H9 (cell line): ENCODE results near the gene MAGEB4. TPM values are rescaled to one million over a fixed set of nuclear protein-coding genes. Genes with fewer than 3 reads are reported as not detected.

Experiments
- DNase-seq: peaks from one replicate; pipeline ENCODE4 v3.0.0-alpha.2; 2017
- H2AFZ ChIP-seq: one replicate; pipeline ENCODE4 v1.6.1; 2013; ENCODE audit warnings: mild to moderate bottlenecking, low read length, control low read depth, moderate library complexity
- H2AK5ac ChIP-seq: 2 replicates; pipeline ENCODE4 v1.6.1; 2013; ENCODE audit warnings: low read length, control low read depth, mixed read lengths; ENCODE audit not compliant: insufficient read length
- H2BK120ac ChIP-seq: one replicate; pipeline ENCODE4 v1.6.1; 2013; ENCODE audit warnings: low read depth, mild to moderate bottlenecking, low read length, control low read depth, inconsistent platforms; ENCODE audit not compliant: poor library complexity, severe bottlenecking
- H2BK12ac ChIP-seq: 2 replicates; pipeline ENCODE4 v1.6.1; 2013; ENCODE audit warnings: low read length, control low read depth, mixed read lengths, low read depth; ENCODE audit not compliant: insufficient read length
- H2BK15ac ChIP-seq: 2 replicates; pipeline ENCODE4 v1.6.1; 2013; ENCODE audit warnings: low read depth, low read length, control low read depth
- H2BK20ac ChIP-seq: one replicate; pipeline ENCODE4 v1.6.1; 2013; ENCODE audit warnings: low read depth, mild to moderate bottlenecking, low read length, control low read depth, inconsistent platforms; ENCODE audit not compliant: poor library complexity, severe bottlenecking
- H2BK5ac ChIP-seq: 2 replicates; pipeline ENCODE4 v1.6.1; 2013; ENCODE audit warnings: low read length, control low read depth, mixed read lengths; ENCODE audit not compliant: insufficient read length
- H3K14ac ChIP-seq: 2 replicates; pipeline ENCODE4 v1.6.1; 2013; ENCODE audit warnings: low read length, control low read depth; ENCODE audit not compliant: insufficient read depth
- H3K18ac ChIP-seq: 2 replicates; pipeline ENCODE4 v1.6.1; 2013; ENCODE audit warnings: low read depth, mild to moderate bottlenecking, mixed read lengths, low read length, control low read depth; ENCODE audit not compliant: insufficient read length
- H3K23ac ChIP-seq: 2 replicates; pipeline ENCODE4 v1.6.1; 2013; ENCODE audit warnings: low read length, control low read depth, mixed read lengths, low read depth; ENCODE audit not compliant: insufficient read length
- H3K23me2 ChIP-seq: 2 replicates; pipeline ENCODE4 v1.6.1; 2013; ENCODE audit warnings: low read depth, mild to moderate bottlenecking, mixed read lengths, low read length, control low read depth; ENCODE audit not compliant: insufficient read length, poor library complexity, severe bottlenecking
- H3K27ac ChIP-seq: 2 replicates; pipeline ENCODE4 v1.5.1; 2013; ENCODE audit warnings: low read length, control low read depth, mixed read lengths, low read depth; ENCODE audit not compliant: insufficient read length
- H3K27me3 ChIP-seq: 2 replicates; pipeline ENCODE4 v1.6.1; 2013; ENCODE audit warnings: low read length, control low read depth, inconsistent platforms; ENCODE audit not compliant: insufficient read depth
- H3K4ac ChIP-seq: 2 replicates; pipeline ENCODE4 v1.6.1; 2013; ENCODE audit warnings: low read depth, mild to moderate bottlenecking, control low read depth, inconsistent platforms, low read length, moderate library complexity
- H3K4me1 ChIP-seq: 2 replicates; pipeline ENCODE4 v1.6.1; 2013; ENCODE audit warnings: low read length, control low read depth, inconsistent platforms; ENCODE audit not compliant: insufficient read depth
- H3K4me2 ChIP-seq: 2 replicates; pipeline ENCODE4 v1.6.1; 2013; ENCODE audit warnings: low read length, control low read depth, mixed read lengths; ENCODE audit not compliant: insufficient read length, insufficient read depth
- H3K56ac ChIP-seq: 2 replicates; pipeline ENCODE4 v1.6.1; 2013; ENCODE audit warnings: low read depth, mild to moderate bottlenecking, mixed read lengths, low read length, control low read depth; ENCODE audit not compliant: insufficient read length
- H3K79me1 ChIP-seq: 2 replicates; pipeline ENCODE4 v1.6.1; 2013; ENCODE audit warnings: low read depth, mild to moderate bottlenecking, moderate library complexity, low read length, control low read depth, inconsistent platforms; ENCODE audit not compliant: insufficient read depth, poor library complexity, severe bottlenecking
- H3K79me2 ChIP-seq: 2 replicates; pipeline ENCODE4 v1.6.1; 2013; ENCODE audit warnings: low read length, control low read depth, inconsistent platforms; ENCODE audit not compliant: insufficient read depth
- H3K9ac ChIP-seq: 2 replicates; pipeline ENCODE4 v1.6.1; 2013; ENCODE audit warnings: low read length, control low read depth, mixed read lengths; ENCODE audit not compliant: insufficient read length; ENCODE audit errors: extremely low read depth
- H3K9me3 ChIP-seq: one replicate; pipeline ENCODE4 v1.6.1; 2013; ENCODE audit warnings: low read depth, low read length, inconsistent platforms; ENCODE audit not compliant: control insufficient read depth
- H3T11ph ChIP-seq: one replicate; pipeline ENCODE4 v1.6.1; 2013; ENCODE audit warnings: mild to moderate bottlenecking, low read length, control low read depth, inconsistent platforms
- H4K20me1 ChIP-seq: one replicate; pipeline ENCODE4 v1.6.1; 2013; ENCODE audit not compliant: control insufficient read depth, insufficient read length, insufficient read depth
- H4K5ac ChIP-seq: 2 replicates; pipeline ENCODE4 v1.6.1; 2013; ENCODE audit warnings: low read depth, mild to moderate bottlenecking, mixed read lengths, low read length, control low read depth; ENCODE audit not compliant: insufficient read length
- H4K8ac ChIP-seq: replicated peaks from 2 replicates; pipeline ENCODE4 v1.6.1; 2013; ENCODE audit warnings: low read length, control low read depth, mixed read lengths, low read depth; ENCODE audit not compliant: insufficient read length
- H4K91ac ChIP-seq: 2 replicates; pipeline ENCODE4 v1.6.1; 2013; ENCODE audit warnings: low read depth, mild to moderate bottlenecking, moderate library complexity, mixed read lengths, low read length, control low read depth; ENCODE audit not compliant: insufficient read length
- H3K27ac Mint-ChIP-seq, 3 experiments: 2 replicates in 2 of 3; 3 replicates in 1 of 3; pipeline ENCODE4 v1.8.0; 2020 to 2021; ENCODE audit warnings: mixed read lengths in 3 of 3, mild to moderate bottlenecking in 1 of 3, moderate library complexity in 1 of 3
- H3K27me3 Mint-ChIP-seq: 2 replicates; pipeline ENCODE4 v1.8.0; 2021; ENCODE audit warnings: low read depth, mild to moderate bottlenecking, moderate library complexity, mixed read lengths
- H3K36me3 Mint-ChIP-seq, 3 experiments: 2 replicates in 2 of 3; 3 replicates in 1 of 3; pipeline ENCODE4 v1.8.0; 2020 to 2021; ENCODE audit warnings: low read depth in 3 of 3, mixed read lengths in 3 of 3; ENCODE audit not compliant: insufficient read depth in 1 of 3
- H3K4me1 Mint-ChIP-seq, 2 experiments: 2 replicates each; pipeline ENCODE4 v1.8.0; 2020; ENCODE audit warnings: mixed read lengths in 2 of 2
- H3K4me3 Mint-ChIP-seq, 2 experiments: 2 replicates in 1 of 2; 3 replicates in 1 of 2; pipeline ENCODE4 v1.8.0; 2020 to 2021; ENCODE audit warnings: mild to moderate bottlenecking in 2 of 2, mixed read lengths in 2 of 2, moderate library complexity in 1 of 2
- H3K9me3 Mint-ChIP-seq, 2 experiments: 2 replicates in 1 of 2; 3 replicates in 1 of 2; pipeline ENCODE4 v1.8.0; 2020; ENCODE audit warnings: mild to moderate bottlenecking in 2 of 2, mixed read lengths in 2 of 2, moderate library complexity in 1 of 2
- CTCF ChIP-seq: fragments of 200-600 bp; sonication (generic); conservative IDR thresholded peaks from 3 replicates; pipeline ENCODE4 v1.8.0; 2021; ENCODE audit warnings: antibody characterized with exemption, mild to moderate bottlenecking
- WGBS: extraction: QIAGEN DNeasy Blood & Tissue Kit; methylation state at CpG from one replicate; pipeline ENCODE4 v1.1.7; 2013; ENCODE audit warnings: missing lambda C conversion rate, low lambda C conversion rate, mixed read lengths; ENCODE audit not compliant: insufficient read length; ENCODE audit errors: extremely low coverage; 5-methylcytosine and 5-hydroxymethylcytosine counted together
- total RNA-seq: library from RNA; stranded (reverse); gene quantifications from 2 replicates; pipeline ENCODE4 v1.2.1, GENCODE V29; 2021

Gene MAGEB4
- total RNA-seq, 1 experiment from 2014 or later, result 0.11 TPM

- Histone ChIP-seq H3K23ac (no peak overlapping the region), H3K4me2 (no peak overlapping the region), H3T11ph (no peak overlapping the region), H3K14ac (no peak overlapping the region), H3K9me3 (no peaks in the 10 kb centered on the region), H2BK20ac (no peak overlapping the region), H2AFZ (no peak overlapping the region), H4K5ac (no peak overlapping the region), H3K79me1 (no peaks in the 10 kb centered on the region), H3K27me3 (no peaks in the 10 kb centered on the region), H2BK12ac (no peak overlapping the region), H3K9ac (no peak overlapping the region), H2BK5ac (no peak overlapping the region), H2BK120ac (no peak overlapping the region), H3K23me2 (no peaks in the 10 kb centered on the region), H4K91ac (no peak overlapping the region), H4K20me1 (no peaks in the 10 kb centered on the region), H3K56ac (no peak overlapping the region), H3K18ac (no peak overlapping the region), H3K79me2 (no peaks in the 10 kb centered on the region), H2AK5ac (no peak overlapping the region), H3K4me1 (no peaks in the 10 kb centered on the region), H4K8ac (no peak overlapping the region), H3K4ac (no peak overlapping the region), H3K27ac (no peak overlapping the region), H2BK15ac (no peak overlapping the region)
- WGBS, result no CpG with 5 or more reads among the region's 1 CpG
- Mint-ChIP-seq H3K36me3 (no peaks in the 10 kb centered on the region; a peak in 1 of 7 replicates), H3K4me1 (peaks cover 0 to 4% of the 10 kb centered on the region in 2 experiments; a peak in 2 of 4 replicates), H3K4me3 (no peak overlapping the region), H3K9me3 (peaks cover 4 to 44% of the 10 kb centered on the region in 2 experiments; a peak in 4 of 5 replicates), H3K27ac (no peak overlapping the region), H3K27me3 (no peaks in the 10 kb centered on the region)
- DNase-seq, result no peak
- no peak for TF ChIP-seq CTCF
Measured at GRCh38 chrX:30280428-30280827, 38.6 kb downstream of the MAGEB4 start.
